CD14-positive monocyte (primary cell): ENCODE results near the gene CYP19A1. TPM values are rescaled to one million over a fixed set of nuclear protein-coding genes. Genes with fewer than 3 reads are reported as not detected.
A peak's percentile ranks its signal among the peaks of the same experiment; 100 is the strongest.

Source experiments
- DNase-seq, 3 donors: peaks; one replicate each; pipeline ENCODE4 v3.0.0-alpha.2; 2011 to 2022
- H2AFZ ChIP-seq: 2 replicates; pipeline ENCODE4 v1.6.0; 2012; ENCODE audit warnings: mild to moderate bottlenecking, low read depth, low read length, inconsistent platforms; ENCODE audit not compliant: insufficient read depth, poor library complexity, severe bottlenecking
- H3K27ac ChIP-seq, 2 donors: 1 replicate in 1 of 2; 2 replicates in 1 of 2; pipeline ENCODE4 v1.5.1; 2012 to 2013; ENCODE audit warnings: low read length in 2 of 2, control low read depth in 1 of 2, inconsistent platforms in 1 of 2, low read depth in 1 of 2, mild to moderate bottlenecking in 1 of 2
- H3K27me3 ChIP-seq, 2 donors: one replicate each; pipeline versions ENCODE4 v1.6.0 to v1.6.1; 2011 to 2013; ENCODE audit warnings: low read length in 2 of 2; ENCODE audit not compliant: control insufficient read depth in 2 of 2, insufficient read depth in 2 of 2
- H3K36me3 ChIP-seq, 2 donors: replicated peaks in 1 of 2; 1 replicate in 1 of 2; 2 replicates in 1 of 2; pipeline versions ENCODE4 v1.5.1 to v1.6.1; 2012 to 2013; ENCODE audit warnings: low read length in 2 of 2, control low read depth in 1 of 2, inconsistent platforms in 1 of 2, mild to moderate bottlenecking in 1 of 2; ENCODE audit not compliant: insufficient read depth in 2 of 2, control insufficient read depth in 1 of 2
- H3K4me1 ChIP-seq, 2 donors: 1 replicate in 1 of 2; 2 replicates in 1 of 2; pipeline versions ENCODE4 v1.5.1 to v1.6.1; 2012 to 2013; ENCODE audit warnings: low read length in 2 of 2, control low read depth in 1 of 2, inconsistent platforms in 1 of 2, mild to moderate bottlenecking in 1 of 2, moderate library complexity in 1 of 2; ENCODE audit not compliant: insufficient read depth in 2 of 2, control insufficient read depth in 1 of 2
- H3K4me2 ChIP-seq: replicated peaks from 2 replicates; pipeline ENCODE3; 2012; ENCODE audit warnings: low read length, moderate library complexity, mild to moderate bottlenecking; ENCODE audit not compliant: poor library complexity, severe bottlenecking; ENCODE audit errors: extremely low read depth
- H3K4me3 ChIP-seq, 3 experiments: fragments of 200-600 bp in 1 of 3; sonication (generic) in 1 of 3; replicated peaks in 1 of 3; 1 replicate in 2 of 3; 2 replicates in 1 of 3; pipeline ENCODE4 v1.5.1; 2011 to 2013; ENCODE audit warnings: low read length in 3 of 3, mild to moderate bottlenecking in 3 of 3, control low read depth in 2 of 3, low read depth in 2 of 3, inconsistent platforms in 1 of 3, moderate library complexity in 1 of 3
- H3K79me2 ChIP-seq: 2 replicates; pipeline ENCODE4 v1.6.0; 2012; ENCODE audit warnings: mild to moderate bottlenecking, control low read depth, inconsistent platforms, low read length, moderate library complexity; ENCODE audit not compliant: insufficient read depth
- H3K9ac ChIP-seq: 2 replicates; pipeline ENCODE4 v1.6.0; 2017; ENCODE audit warnings: low read length, mild to moderate bottlenecking; ENCODE audit not compliant: insufficient read depth, poor library complexity, severe bottlenecking
- H3K9me3 ChIP-seq, 2 donors: replicated peaks in 1 of 2; 1 replicate in 1 of 2; 2 replicates in 1 of 2; pipeline versions ENCODE4 v1.5.1 to v1.6.1; 2012 to 2013; ENCODE audit warnings: low read length in 2 of 2, control low read depth in 1 of 2; ENCODE audit not compliant: control insufficient read depth in 1 of 2, insufficient read depth in 1 of 2
- H4K20me1 ChIP-seq: 2 replicates; pipeline ENCODE4 v1.6.0; 2012; ENCODE audit warnings: mild to moderate bottlenecking, low read length, control low read depth, moderate library complexity; ENCODE audit not compliant: insufficient read depth
- H3K27ac Mint-ChIP-seq, 7 donors: one replicate each; pipeline ENCODE4 v1.8.0; 2020; ENCODE audit warnings: mild to moderate bottlenecking in 7 of 7, mixed read lengths in 7 of 7, moderate library complexity in 6 of 7, inconsistent platforms in 2 of 7
- H3K27me3 Mint-ChIP-seq, 3 donors: one replicate each; pipeline ENCODE4 v1.8.0; 2021 to 2022; ENCODE audit warnings: low read depth in 3 of 3, mild to moderate bottlenecking in 3 of 3, mixed read lengths in 3 of 3, moderate library complexity in 3 of 3, inconsistent platforms in 1 of 3
- H3K36me3 Mint-ChIP-seq, 2 donors: one replicate each; pipeline ENCODE4 v1.8.0; 2020; ENCODE audit warnings: mixed read lengths in 2 of 2, inconsistent platforms in 1 of 2, mild to moderate bottlenecking in 1 of 2
- H3K4me1 Mint-ChIP-seq: one replicate; pipeline ENCODE4 v1.8.0; 2020; ENCODE audit warnings: mild to moderate bottlenecking, mixed read lengths
- H3K4me3 Mint-ChIP-seq, 2 donors: one replicate each; pipeline ENCODE4 v1.8.0; 2020; ENCODE audit warnings: mild to moderate bottlenecking in 2 of 2, mixed read lengths in 2 of 2, moderate library complexity in 1 of 2
- H3K9me3 Mint-ChIP-seq, 7 donors: one replicate each; pipeline ENCODE4 v1.8.0; 2020 to 2022; ENCODE audit warnings: mixed read lengths in 7 of 7, mild to moderate bottlenecking in 6 of 7, moderate library complexity in 6 of 7, inconsistent platforms in 2 of 7
- WGBS: methylation state at CpG from one replicate; pipeline ENCODE4 v1.1.5; 2013; ENCODE audit warnings: missing lambda C conversion rate; ENCODE audit not compliant: insufficient coverage; 5-methylcytosine and 5-hydroxymethylcytosine counted together
- intact Hi-C, 2 donors: fragments of 100-400 bp; cut with micrococcal nuclease; formaldehyde crosslinking; loops; one replicate each; pipeline versions ENCODE4 v1.15.0 to v1.15.1; 2023
- polyA minus RNA-seq: library from RNA; depleted of rRNA, polyadenylated mRNA; stranded (reverse); fragments of >200 nt; gene quantifications from 2 replicates; pipeline ENCODE4 v1.2.3, GENCODE V29; 2012
- polyA plus RNA-seq, 3 donors: library from polyadenylated mRNA; depleted of rRNA in 1 of 3; unstranded in 2 of 3; stranded (reverse) in 1 of 3; fragments of 300-500 nt in 2 of 3; fragments of >200 nt in 1 of 3; fragmentation: Illumina TruSeq in 2 of 3; gene quantifications; 1 replicate in 2 of 3; 2 replicates in 1 of 3; pipeline ENCODE4 v1.2.3, GENCODE V29; 2012 to 2021
- total RNA-seq, 12 experiments: library from RNA in 1 of 12; stranded (reverse) in 1 of 12; fragments of 120-200 nt in 1 of 12; gene quantifications; one replicate each; pipeline ENCODE4 v1.2.4 and lab custom pipeline; 2013 to 2026; ENCODE audit warnings: mixed read lengths in 6 of 12, inconsistent platforms in 1 of 12
- TF ChIP-seq, protein P1 (sequence below): fragments of 200-600 bp; IDR thresholded peaks from one replicate; pipeline ENCODE4 v1.8.0; 2022; ENCODE audit warnings: antibody characterized with exemption, mild to moderate bottlenecking

Gene CYP19A1
- 0.12 TPM for total RNA-seq (2013)
- polyA plus RNA-seq (not detected), polyA minus RNA-seq (not detected in 2 replicates), total RNA-seq (lab: John Stamatoyannopoulos, UW) (0.33 to 5.3 (median 1.1) reads per million in 11 experiments)

DNA sequence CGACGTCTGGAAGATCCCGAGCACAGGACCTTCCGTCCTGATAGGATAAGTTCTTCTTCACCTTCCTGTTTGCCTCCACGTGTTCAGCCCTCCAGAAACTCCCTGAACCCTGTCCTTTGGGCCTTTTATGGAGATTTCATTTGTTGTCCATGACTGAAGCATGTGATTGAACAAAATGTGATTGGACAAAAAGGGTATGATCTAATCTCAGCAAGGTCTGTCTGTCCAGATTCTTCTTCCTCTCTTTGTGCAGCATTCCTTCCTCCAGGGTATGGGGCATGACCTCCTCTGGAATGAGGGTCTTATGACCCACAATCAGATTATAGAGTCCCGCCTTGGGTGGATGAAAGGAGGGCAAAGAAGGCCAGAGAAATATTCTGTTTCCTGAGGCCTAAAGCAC, at the start of gene CYP19A1:
TSS of gene CYP19A1 (minus strand) at position 101 of the 400 bp plus-strand sequence. CDS start 95,684 bp downstream, outside the sequence.
- Histone ChIP-seq H4K20me1 (no peaks in the 10 kb centered on the region), H3K4me2 (no peak within 1 kb of the TSS), H3K27me3 (peaks cover 24 to 32% of the 10 kb centered on the region in 2 donors), H3K27ac (no peak within 1 kb of the TSS), H2AFZ (no peak within 1 kb of the TSS), H3K79me2 (no peaks in the 10 kb centered on the region), H3K4me1 (peaks cover 32 to 39% of the 10 kb centered on the region in 2 donors), H3K9me3 (no peaks in the 10 kb centered on the region), H3K9ac (no peak within 1 kb of the TSS), H3K36me3 (no peaks in the 10 kb centered on the region), H3K4me3 (no peak within 1 kb of the TSS)
- Mint-ChIP-seq H3K4me3 (no peak within 1 kb of the TSS), H3K4me1 (peaks cover 17% of the 10 kb centered on the region), H3K27ac (peak within 1 kb of the TSS in 2 of 7 donors; percentile 17 to 52), H3K27me3 (peaks cover 21 to 35% (median 34%) of the 10 kb centered on the region in 3 donors), H3K9me3 (peaks cover 0 to 10% (median 0%) of the 10 kb centered on the region in 7 donors), H3K36me3 (no peaks in the 10 kb centered on the region)
- 97% methylated on average over 5 of the region's 6 CpGs for WGBS
- intact Hi-C loops, result no loop called here
- TF ChIP-seq, protein P1, sequence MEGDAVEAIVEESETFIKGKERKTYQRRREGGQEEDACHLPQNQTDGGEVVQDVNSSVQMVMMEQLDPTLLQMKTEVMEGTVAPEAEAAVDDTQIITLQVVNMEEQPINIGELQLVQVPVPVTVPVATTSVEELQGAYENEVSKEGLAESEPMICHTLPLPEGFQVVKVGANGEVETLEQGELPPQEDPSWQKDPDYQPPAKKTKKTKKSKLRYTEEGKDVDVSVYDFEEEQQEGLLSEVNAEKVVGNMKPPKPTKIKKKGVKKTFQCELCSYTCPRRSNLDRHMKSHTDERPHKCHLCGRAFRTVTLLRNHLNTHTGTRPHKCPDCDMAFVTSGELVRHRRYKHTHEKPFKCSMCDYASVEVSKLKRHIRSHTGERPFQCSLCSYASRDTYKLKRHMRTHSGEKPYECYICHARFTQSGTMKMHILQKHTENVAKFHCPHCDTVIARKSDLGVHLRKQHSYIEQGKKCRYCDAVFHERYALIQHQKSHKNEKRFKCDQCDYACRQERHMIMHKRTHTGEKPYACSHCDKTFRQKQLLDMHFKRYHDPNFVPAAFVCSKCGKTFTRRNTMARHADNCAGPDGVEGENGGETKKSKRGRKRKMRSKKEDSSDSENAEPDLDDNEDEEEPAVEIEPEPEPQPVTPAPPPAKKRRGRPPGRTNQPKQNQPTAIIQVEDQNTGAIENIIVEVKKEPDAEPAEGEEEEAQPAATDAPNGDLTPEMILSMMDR, result no peak
- DNase-seq, result no peak

- Mint-ChIP-seq H3K4me3 (no peak overlapping the region), H3K4me1 (peaks cover 4% of the 10 kb centered on the region), H3K36me3 (no peaks in the 10 kb centered on the region), H3K27ac (no peak overlapping the region), H3K27me3 (peaks cover 2 to 6% (median 5%) of the 10 kb centered on the region in 3 donors), H3K9me3 (no peaks in the 10 kb centered on the region)
- TF ChIP-seq, protein P1, result no peak
- no peaks in the 10 kb centered on the region for H3K9me3 ChIP-seq
- H3K4me3 ChIP-seq, result no peak overlapping the region
- no peak overlapping the region for H3K4me2 ChIP-seq
- DNase-seq, result no peak
- no peaks in the 10 kb centered on the region for H3K36me3 ChIP-seq
- H3K79me2 ChIP-seq, result no peaks in the 10 kb centered on the region
- H3K27ac ChIP-seq, result no peak overlapping the region
- H4K20me1 ChIP-seq, result no peaks in the 10 kb centered on the region
- H3K4me1 ChIP-seq, result no peaks in the 10 kb centered on the region
- WGBS, result 100% methylated on average over 3 of the region's 3 CpGs
- no peak overlapping the region for H2AFZ ChIP-seq
- intact Hi-C loops, result no loop called here
- H3K27me3 ChIP-seq, result no peaks in the 10 kb centered on the region
- H3K9ac ChIP-seq, result no peak overlapping the region
These were observed 49.3 kb upstream of the CYP19A1 start for GRCh38 chr15:51387699-51388041.
